Upper lobe of right lung (tissue), 1 donor: ENCODE results near the gene RSF1. TPM values are rescaled to one million over a fixed set of nuclear protein-coding genes. Genes with fewer than 3 reads are reported as not detected.

Experiments used
- ATAC-seq: fragments of 200-7000 bp; cut with Tn5 transposase; one replicate; pipeline ENCODE4 v1.9.1; 2020; ENCODE audit warnings: mild to moderate bottlenecking, moderate library complexity
- DNase-seq: peaks from one replicate; pipeline ENCODE4 v3.0.0-alpha.2; 2020
- H3K27ac ChIP-seq: fragments of 200-600 bp; one replicate; pipeline ENCODE4 v1.8.0; 2022
- H3K27me3 ChIP-seq: fragments of 200-600 bp; one replicate; pipeline ENCODE4 v1.8.0; 2022; ENCODE audit warnings: mild to moderate bottlenecking
- H3K36me3 ChIP-seq: fragments of 200-600 bp; one replicate; pipeline ENCODE4 v1.8.0; 2022
- H3K4me1 ChIP-seq: fragments of 200-600 bp; one replicate; pipeline ENCODE4 v1.8.0; 2022
- H3K4me3 ChIP-seq: fragments of 200-600 bp; one replicate; pipeline ENCODE4 v1.8.0; 2022; ENCODE audit warnings: mild to moderate bottlenecking
- H3K9me3 ChIP-seq: fragments of 200-600 bp; one replicate; pipeline ENCODE4 v1.8.0; 2022
- CTCF ChIP-seq: fragments of 200-600 bp; IDR thresholded peaks from one replicate; pipeline ENCODE4 v1.8.0; 2022; ENCODE audit warnings: antibody characterized with exemption
- intact Hi-C: fragments of 100-400 bp; cut with DNase I; formaldehyde crosslinking; loops from one replicate; pipeline ENCODE4 v1.11.0; 2022
- total RNA-seq: library from RNA; stranded (reverse); fragmentation: NEBNext Ultra II Directional; extraction: Animal tissue kit (Norgen Biotek cat#: 25700); gene quantifications from one replicate; pipeline ENCODE4 v1.2.1, GENCODE V29; 2021
- donor health status: DM: no; HTN: yes; CAD: no; lungs with severe emphysema.

RSF1 gene
- total RNA-seq, 1 donor from 2014 or later: 62.5 TPM

GRCh38 chr11:77747381-77747969, 73.0 kb downstream of the RSF1 start:
- ATAC-seq (no peak), DNase-seq (no peak)
- H3K36me3 ChIP-seq: no peaks in the 10 kb centered on the region
- intact Hi-C loops: no loop called here
- H3K4me1 ChIP-seq: no peaks in the 10 kb centered on the region
- no peaks in the 10 kb centered on the region for H3K9me3 ChIP-seq
- H3K27me3 ChIP-seq: no peaks in the 10 kb centered on the region
- no peak for TF ChIP-seq CTCF
- H3K4me3 ChIP-seq: no peak overlapping the region
- H3K27ac ChIP-seq: no peak overlapping the region

GRCh38 chr11:77736473-77736872, 84.0 kb downstream of the RSF1 start:
- ATAC-seq: no peak
- Histone ChIP-seq H3K27ac (no peak overlapping the region), H3K4me1 (no peaks in the 10 kb centered on the region), H3K27me3 (no peaks in the 10 kb centered on the region), H3K9me3 (peaks cover 2% of the 10 kb centered on the region), H3K36me3 (peaks cover 24% of the 10 kb centered on the region), H3K4me3 (no peak overlapping the region)
- DNase-seq: no peak
- intact Hi-C loops: no loop called here
- TF ChIP-seq CTCF: no peak

GRCh38 chr11:77734890-77735289, 85.6 kb downstream of the RSF1 start:
- Histone ChIP-seq H3K4me1 (no peaks in the 10 kb centered on the region), H3K36me3 (peaks cover 18% of the 10 kb centered on the region), H3K4me3 (no peak overlapping the region), H3K27me3 (no peaks in the 10 kb centered on the region), H3K9me3 (peaks cover 11% of the 10 kb centered on the region), H3K27ac (no peak overlapping the region)
- ATAC-seq (no peak), DNase-seq (no peak)
- TF ChIP-seq CTCF: no peak
- intact Hi-C loops: no loop called here

GRCh38 chr11:77732143-77732542, 88.4 kb downstream of the RSF1 start:
- TF ChIP-seq CTCF: no peak
- no peak overlapping the region for H3K27ac ChIP-seq
- H3K27me3 ChIP-seq: no peaks in the 10 kb centered on the region
- DNase-seq (no peak), ATAC-seq (no peak)
- intact Hi-C loops: no loop called here
- no peaks in the 10 kb centered on the region for H3K4me1 ChIP-seq
- H3K9me3 ChIP-seq: peaks cover 11% of the 10 kb centered on the region
- H3K4me3 ChIP-seq: no peak overlapping the region
- H3K36me3 ChIP-seq: peaks cover 13% of the 10 kb centered on the region

GRCh38 chr11:77730789-77731188, 89.7 kb downstream of the RSF1 start:
- Histone ChIP-seq H3K9me3 (peaks cover 11% of the 10 kb centered on the region), H3K4me1 (no peaks in the 10 kb centered on the region), H3K36me3 (peaks cover 6% of the 10 kb centered on the region), H3K4me3 (no peak overlapping the region), H3K27ac (no peak overlapping the region), H3K27me3 (no peaks in the 10 kb centered on the region)
- no peak for ATAC-seq
- intact Hi-C loops: no loop called here
- no peak for TF ChIP-seq CTCF
- no peak for DNase-seq

GRCh38 chr11:77729063-77729462, 91.5 kb downstream of the RSF1 start:
- ATAC-seq (no peak), DNase-seq (no peak)
- Histone ChIP-seq H3K36me3 (peaks cover 12% of the 10 kb centered on the region), H3K9me3 (peaks cover 11% of the 10 kb centered on the region), H3K27ac (no peak overlapping the region), H3K27me3 (no peaks in the 10 kb centered on the region), H3K4me1 (no peaks in the 10 kb centered on the region), H3K4me3 (no peak overlapping the region)
- intact Hi-C loops: no loop called here
- TF ChIP-seq CTCF: no peak
